ENCODE data around the gene IP6K3. TPM values are rescaled to one million over a fixed set of nuclear protein-coding genes. Genes with fewer than 3 reads are reported as not detected.

IP6K3 gene
- polyA plus RNA-seq, 1 of the 3 experiments (the other 2 are of a cell fraction), result 0.21 TPM

DNA sequence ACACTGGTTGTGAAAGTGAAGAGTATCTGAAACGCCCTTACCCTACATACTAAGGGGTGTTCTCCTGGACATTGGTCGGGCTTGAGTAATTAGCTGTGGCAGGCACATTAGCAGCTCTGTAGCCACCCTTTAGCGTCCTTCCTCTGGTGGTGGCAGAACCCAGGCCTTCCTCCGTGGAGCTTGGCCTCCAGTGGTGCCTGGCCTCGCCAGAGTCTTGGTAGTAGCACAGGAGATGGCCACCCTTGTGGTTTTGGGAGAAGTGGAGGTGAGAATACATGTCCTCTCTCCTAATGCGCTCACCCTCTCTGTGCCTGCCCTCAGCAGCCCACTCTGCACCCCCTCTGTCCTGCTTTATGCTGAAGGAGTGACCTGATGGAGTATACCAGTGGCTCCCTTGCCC is 17.6 kb downstream of the IP6K3 start:
- WGBS (ENCODE audit: low lambda C conversion rate), result 60% methylated on average over 6 of the region's 6 CpGs
- Histone ChIP-seq H3K79me2 (ENCODE audit: insufficient read depth) (no peaks in the 10 kb centered on the region), H2AFZ (ENCODE audit: low read depth) (no peak overlapping the region), H3K27me3 (ENCODE audit: insufficient read depth) (peaks cover 35% of the 10 kb centered on the region), H3K9ac (no peak overlapping the region), H4K20me1 (ENCODE audit: insufficient read depth) (no peaks in the 10 kb centered on the region), H3K9me3 (no peaks in the 10 kb centered on the region), H3K4me3 (ENCODE audit: low read depth in 2 of 2, low read length in 1 of 2) (no peak overlapping the region), H3K9me2 (no peaks in the 10 kb centered on the region), H3K4me2 (no peak overlapping the region), H3K4me1 (ENCODE audit: control insufficient read depth in 1 of 2, insufficient read depth in 2 of 2, low read depth in 1 of 2, low read length in 1 of 2) (no peaks in the 10 kb centered on the region; a peak in 1 of 4 replicates), H3K27ac (ENCODE audit: low read depth in 2 of 2, low read length in 1 of 2) (no peak overlapping the region), H3F3A (replicated peaks; ENCODE audit: insufficient read depth) (no peaks in the 10 kb centered on the region), H3K36me3 (replicated peaks in 1 of 2; ENCODE audit: control insufficient read depth in 1 of 2, insufficient read depth in 2 of 2, low read length in 1 of 2) (no peaks in the 10 kb centered on the region)
- POLR2A ChIA-PET, result no interaction called here
- TF ChIP-seq GATA2 (CRISPR knock-in tag; IDR thresholded peaks at IDR 0.05), result no peak
- TF ChIP-seq SMC3 (IDR thresholded peaks at IDR 0.05; ENCODE audit: low read depth, low read length), result no peak
- no peak for TF ChIP-seq ELF1 (IDR thresholded peaks at IDR 0.05)
- TF ChIP-seq REST (IDR thresholded peaks at IDR 0.05; ENCODE audit: low read depth, low read length), result no peak
- no peak for TF ChIP-seq YY1 (IDR thresholded peaks at IDR 0.05; ENCODE audit: low read depth)
- no peak for TF ChIP-seq TCF12 (IDR thresholded peaks at IDR 0.05)
- TF ChIP-seq EP300 (IDR thresholded peaks at IDR 0.05; ENCODE audit: borderline replicate concordance in 1 of 2, low read depth in 1 of 2, low read length in 1 of 2), result no peak
- TF ChIP-seq TEAD4 (IDR thresholded peaks at IDR 0.05; ENCODE audit: borderline replicate concordance, insufficient read depth), result no peak
- TF ChIP-seq, protein P1, sequence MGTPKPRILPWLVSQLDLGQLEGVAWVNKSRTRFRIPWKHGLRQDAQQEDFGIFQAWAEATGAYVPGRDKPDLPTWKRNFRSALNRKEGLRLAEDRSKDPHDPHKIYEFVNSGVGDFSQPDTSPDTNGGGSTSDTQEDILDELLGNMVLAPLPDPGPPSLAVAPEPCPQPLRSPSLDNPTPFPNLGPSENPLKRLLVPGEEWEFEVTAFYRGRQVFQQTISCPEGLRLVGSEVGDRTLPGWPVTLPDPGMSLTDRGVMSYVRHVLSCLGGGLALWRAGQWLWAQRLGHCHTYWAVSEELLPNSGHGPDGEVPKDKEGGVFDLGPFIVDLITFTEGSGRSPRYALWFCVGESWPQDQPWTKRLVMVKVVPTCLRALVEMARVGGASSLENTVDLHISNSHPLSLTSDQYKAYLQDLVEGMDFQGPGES (IDR thresholded peaks at IDR 0.05; ENCODE audit: low read depth, low read length), result no peak
- TF ChIP-seq NFIC (IDR thresholded peaks at IDR 0.05; ENCODE audit: borderline replicate concordance), result no peak
- no peak for TF ChIP-seq CTCF (IDR thresholded peaks at IDR 0.05)
- TF ChIP-seq, protein P2, sequence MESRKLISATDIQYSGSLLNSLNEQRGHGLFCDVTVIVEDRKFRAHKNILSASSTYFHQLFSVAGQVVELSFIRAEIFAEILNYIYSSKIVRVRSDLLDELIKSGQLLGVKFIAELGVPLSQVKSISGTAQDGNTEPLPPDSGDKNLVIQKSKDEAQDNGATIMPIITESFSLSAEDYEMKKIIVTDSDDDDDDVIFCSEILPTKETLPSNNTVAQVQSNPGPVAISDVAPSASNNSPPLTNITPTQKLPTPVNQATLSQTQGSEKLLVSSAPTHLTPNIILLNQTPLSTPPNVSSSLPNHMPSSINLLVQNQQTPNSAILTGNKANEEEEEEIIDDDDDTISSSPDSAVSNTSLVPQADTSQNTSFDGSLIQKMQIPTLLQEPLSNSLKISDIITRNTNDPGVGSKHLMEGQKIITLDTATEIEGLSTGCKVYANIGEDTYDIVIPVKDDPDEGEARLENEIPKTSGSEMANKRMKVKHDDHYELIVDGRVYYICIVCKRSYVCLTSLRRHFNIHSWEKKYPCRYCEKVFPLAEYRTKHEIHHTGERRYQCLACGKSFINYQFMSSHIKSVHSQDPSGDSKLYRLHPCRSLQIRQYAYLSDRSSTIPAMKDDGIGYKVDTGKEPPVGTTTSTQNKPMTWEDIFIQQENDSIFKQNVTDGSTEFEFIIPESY (IDR thresholded peaks at IDR 0.05; ENCODE audit: borderline replicate concordance, low read depth), result no peak
- no peak for TF ChIP-seq GABPA (IDR thresholded peaks at IDR 0.05; ENCODE audit: low read depth)
- TF ChIP-seq USF1 (IDR thresholded peaks at IDR 0.05; ENCODE audit: borderline replicate concordance, low read depth), result no peak
- TF ChIP-seq, protein P3, sequence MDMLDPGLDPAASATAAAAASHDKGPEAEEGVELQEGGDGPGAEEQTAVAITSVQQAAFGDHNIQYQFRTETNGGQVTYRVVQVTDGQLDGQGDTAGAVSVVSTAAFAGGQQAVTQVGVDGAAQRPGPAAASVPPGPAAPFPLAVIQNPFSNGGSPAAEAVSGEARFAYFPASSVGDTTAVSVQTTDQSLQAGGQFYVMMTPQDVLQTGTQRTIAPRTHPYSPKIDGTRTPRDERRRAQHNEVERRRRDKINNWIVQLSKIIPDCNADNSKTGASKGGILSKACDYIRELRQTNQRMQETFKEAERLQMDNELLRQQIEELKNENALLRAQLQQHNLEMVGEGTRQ (IDR thresholded peaks at IDR 0.05; ENCODE audit: borderline replicate concordance, low read depth, low read length), result no peak
- no peak for TF ChIP-seq RAD21 (IDR thresholded peaks at IDR 0.05; ENCODE audit: low read length)
- TF ChIP-seq RXRA (IDR thresholded peaks at IDR 0.05; ENCODE audit: borderline replicate concordance, low read depth), result no peak
- CTCF ChIA-PET, result interaction anchor here (1.2 to 8.2 kb wide), 3 partner anchors 15 to 40 kb away, joined by 3 to 59 read pairs (median 3); no protein-coding TSS in a partner anchor
- DNase-seq, result no peak

Data from SK-N-SH (cell line).